ENCODE results near the gene C16orf54.
A peak's percentile ranks its signal among the peaks of the same experiment; 100 is the strongest.
"Not testable (repeated sequence)": the region's sequence is repeated elsewhere in the genome, so short reads cannot be mapped to it uniquely, and the experiment has no call there.

The C16orf54 gene

DNA sequence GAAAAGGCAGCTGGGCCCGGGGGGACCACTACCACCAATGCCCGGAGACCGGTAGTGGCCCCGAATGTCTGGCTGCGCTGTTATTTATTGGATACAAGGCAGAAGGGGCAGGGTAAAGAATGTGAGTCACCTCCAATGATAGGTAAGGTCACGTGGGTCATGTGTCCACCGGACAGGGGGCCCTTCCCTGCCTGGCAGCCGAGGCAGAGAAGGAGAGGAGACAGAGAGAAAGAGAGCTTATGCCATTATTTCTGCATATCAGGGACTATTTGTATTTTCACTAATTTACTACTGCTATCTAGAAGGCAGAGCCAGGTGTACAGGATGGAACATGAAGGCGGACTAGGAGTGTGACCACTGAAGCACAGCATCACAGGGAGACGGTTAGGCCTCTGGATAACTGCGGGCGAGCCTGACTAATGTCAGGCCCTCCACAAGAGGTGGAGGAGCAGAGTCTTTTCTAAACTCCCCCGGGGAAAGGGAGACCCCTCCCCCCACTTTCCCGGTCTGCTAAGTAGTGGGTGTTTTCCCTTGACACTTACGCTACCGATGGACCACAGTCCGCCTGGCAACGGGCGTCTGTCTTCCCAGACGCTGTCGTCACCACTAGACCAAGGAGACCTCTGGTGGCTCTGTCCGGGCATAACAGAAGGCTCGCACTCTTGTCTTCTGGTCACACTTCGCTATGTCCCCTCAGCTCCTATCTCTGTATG lies 24.5 kb downstream of the C16orf54 start:
- H3K27me3 Mint-ChIP-seq (ENCODE audit: low read depth, poor library complexity); H3K36me3 Mint-ChIP-seq (ENCODE audit: low read depth); H3K9me3 Mint-ChIP-seq: not testable (repeated sequence)
- peak; percentile 71 for DNase-seq
- peak; percentile 57 for TF ChIP-seq CTCF (IDR thresholded peaks at IDR 0.05)
- Mint-ChIP-seq H3K27ac (peak overlapping the region; percentile 80), H3K4me1 (peaks cover 21% of the 10 kb centered on the region), H3K4me3 (peak overlapping the region; percentile 41)

GRCh38 chr16:29720703-29721102 lies 25.1 kb downstream of the C16orf54 start:
- H3K27me3 Mint-ChIP-seq (ENCODE audit: low read depth, poor library complexity), result no peaks in the 10 kb centered on the region
- H3K27ac Mint-ChIP-seq, result peak overlapping the region; percentile 80
- H3K9me3 Mint-ChIP-seq, result peaks cover 8% of the 10 kb centered on the region
- no peak overlapping the region for H3K4me3 Mint-ChIP-seq
- TF ChIP-seq CTCF (IDR thresholded peaks at IDR 0.05), result no peak
- H3K36me3 Mint-ChIP-seq (ENCODE audit: low read depth), result no peaks in the 10 kb centered on the region
- DNase-seq, result no peak
- H3K4me1 Mint-ChIP-seq, result peaks cover 21% of the 10 kb centered on the region

DNA sequence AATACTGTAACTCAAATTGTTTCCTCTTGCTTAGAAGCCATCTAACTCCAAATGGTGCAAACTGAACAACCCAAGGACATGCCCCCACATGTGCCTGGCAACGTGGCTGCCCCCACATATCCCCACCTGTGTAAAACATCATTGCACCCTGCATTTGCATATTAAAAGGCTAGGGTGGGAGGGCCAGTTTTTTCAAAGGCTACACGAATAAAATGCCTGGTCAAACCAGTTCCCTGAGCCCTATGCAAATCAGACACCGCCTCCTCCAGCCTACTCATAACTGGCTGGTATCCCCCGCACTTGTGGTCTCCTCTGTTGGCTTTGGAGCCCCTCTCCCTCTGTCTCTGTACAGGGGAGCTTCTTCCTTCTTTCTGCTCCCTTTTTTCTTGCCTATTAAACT lies 26.7 kb downstream of the C16orf54 start:
- Mint-ChIP-seq H3K27ac (no peak overlapping the region), H3K9me3 (peaks cover 8% of the 10 kb centered on the region), H3K4me1 (peaks cover 25% of the 10 kb centered on the region), H3K4me3 (no peak overlapping the region), H3K27me3 (ENCODE audit: low read depth, poor library complexity) (no peaks in the 10 kb centered on the region), H3K36me3 (ENCODE audit: low read depth) (no peaks in the 10 kb centered on the region)
- DNase-seq, result no peak
- TF ChIP-seq CTCF (IDR thresholded peaks at IDR 0.05), result no peak

DNA sequence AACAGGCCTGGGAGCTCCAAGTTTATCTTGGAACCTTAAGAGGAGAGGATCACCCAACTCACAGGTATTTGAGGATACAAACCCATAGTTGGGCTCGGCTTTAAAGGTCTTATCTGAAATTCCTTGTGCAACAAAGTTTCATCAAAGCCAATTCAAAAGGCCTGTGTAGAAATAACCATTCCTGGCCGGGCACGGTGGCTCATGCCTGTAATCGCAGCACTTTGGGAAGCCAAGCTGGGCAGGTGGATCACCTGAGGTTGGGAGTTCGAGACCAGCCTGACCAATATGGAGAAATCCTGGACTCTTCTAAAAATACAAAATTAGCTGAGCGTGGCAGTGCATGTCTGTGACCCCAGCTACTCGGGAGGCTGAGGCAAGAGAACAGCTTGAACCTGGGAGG lies 28.7 kb downstream of the C16orf54 start:
- Mint-ChIP-seq H3K4me1 (peaks cover 27% of the 10 kb centered on the region), H3K36me3 (ENCODE audit: low read depth) (no peaks in the 10 kb centered on the region), H3K27me3 (ENCODE audit: low read depth, poor library complexity) (no peaks in the 10 kb centered on the region), H3K9me3 (peaks cover 8% of the 10 kb centered on the region), H3K27ac (no peak overlapping the region), H3K4me3 (no peak overlapping the region)
- TF ChIP-seq CTCF (IDR thresholded peaks at IDR 0.05), result no peak
- DNase-seq, result no peak

- no peak for DNase-seq
- peaks cover 4% of the 10 kb centered on the region for H3K27me3 Mint-ChIP-seq (ENCODE audit: low read depth, poor library complexity)
- no peak overlapping the region for H3K4me3 Mint-ChIP-seq
- H3K36me3 Mint-ChIP-seq (ENCODE audit: low read depth), result peaks cover 5% of the 10 kb centered on the region
- TF ChIP-seq CTCF (IDR thresholded peaks at IDR 0.05), result no peak
- peaks cover 16% of the 10 kb centered on the region for H3K9me3 Mint-ChIP-seq
- H3K27ac Mint-ChIP-seq, result no peak overlapping the region
- H3K4me1 Mint-ChIP-seq, result peaks cover 30% of the 10 kb centered on the region
These were observed 30.8 kb downstream of the C16orf54 start for GRCh38 chr16:29714972-29715371.

GRCh38 chr16:29714396-29714795 lies 31.4 kb downstream of the C16orf54 start:
- no peak for DNase-seq

More at GRCh38 chr16:29714396-29714795, 31.4 kb downstream of the C16orf54 start:
- peaks cover 8% of the 10 kb centered on the region for H3K27me3 Mint-ChIP-seq (ENCODE audit: low read depth, poor library complexity)
- no peak overlapping the region for H3K27ac Mint-ChIP-seq
- no peak overlapping the region for H3K4me3 Mint-ChIP-seq
- peaks cover 33% of the 10 kb centered on the region for H3K4me1 Mint-ChIP-seq
- H3K36me3 Mint-ChIP-seq (ENCODE audit: low read depth), result peaks cover 8% of the 10 kb centered on the region
- H3K9me3 Mint-ChIP-seq, result peaks cover 20% of the 10 kb centered on the region
- no peak for TF ChIP-seq CTCF (IDR thresholded peaks at IDR 0.05)
